Activated gamma-delta T cell (primary cell): ENCODE data around the gene AMBP.

ENCODE experiments used
- DNase-seq: peaks from one replicate; lab custom pipeline; 2025; lab: John Stamatoyannopoulos, UW

AMBP gene

GRCh38 chr9:114075602-114076001, 2.5 kb downstream of the AMBP start:
- DNase-seq = no peak

- DNase-seq = no peak
Measured at GRCh38 chr9:114072184-114073140, 5.6 kb downstream of the AMBP start.

DNA sequence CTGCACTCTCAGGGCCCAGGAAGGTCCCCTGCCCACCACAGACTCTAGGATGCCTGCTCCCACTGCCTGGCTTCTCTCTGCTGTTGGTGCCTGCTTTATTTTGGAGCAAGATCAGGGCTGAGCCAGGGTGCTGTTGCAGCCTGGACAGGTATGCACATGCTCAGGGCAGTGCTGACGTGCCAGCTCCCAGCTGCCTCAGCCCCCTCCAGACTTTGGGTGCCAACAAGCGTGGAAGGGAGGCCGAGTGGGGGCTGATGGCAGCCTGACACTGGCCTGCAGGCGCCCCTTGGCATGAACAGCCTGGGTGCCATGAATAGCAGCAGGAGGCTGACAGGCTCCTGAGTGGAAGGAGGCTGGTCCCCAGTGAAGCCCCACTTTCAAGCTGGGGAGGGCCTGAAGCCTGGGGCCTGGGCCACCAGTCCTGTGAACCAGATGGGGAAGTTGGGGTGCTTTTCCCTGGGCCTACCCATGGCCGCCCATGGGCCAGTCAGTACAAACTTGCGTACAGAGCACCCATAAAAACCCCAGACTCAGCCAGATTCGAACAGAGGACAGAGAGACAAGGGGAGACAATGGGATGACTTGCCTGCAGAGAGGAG, 6.8 kb downstream of the AMBP start:
- no peak for DNase-seq

DNA sequence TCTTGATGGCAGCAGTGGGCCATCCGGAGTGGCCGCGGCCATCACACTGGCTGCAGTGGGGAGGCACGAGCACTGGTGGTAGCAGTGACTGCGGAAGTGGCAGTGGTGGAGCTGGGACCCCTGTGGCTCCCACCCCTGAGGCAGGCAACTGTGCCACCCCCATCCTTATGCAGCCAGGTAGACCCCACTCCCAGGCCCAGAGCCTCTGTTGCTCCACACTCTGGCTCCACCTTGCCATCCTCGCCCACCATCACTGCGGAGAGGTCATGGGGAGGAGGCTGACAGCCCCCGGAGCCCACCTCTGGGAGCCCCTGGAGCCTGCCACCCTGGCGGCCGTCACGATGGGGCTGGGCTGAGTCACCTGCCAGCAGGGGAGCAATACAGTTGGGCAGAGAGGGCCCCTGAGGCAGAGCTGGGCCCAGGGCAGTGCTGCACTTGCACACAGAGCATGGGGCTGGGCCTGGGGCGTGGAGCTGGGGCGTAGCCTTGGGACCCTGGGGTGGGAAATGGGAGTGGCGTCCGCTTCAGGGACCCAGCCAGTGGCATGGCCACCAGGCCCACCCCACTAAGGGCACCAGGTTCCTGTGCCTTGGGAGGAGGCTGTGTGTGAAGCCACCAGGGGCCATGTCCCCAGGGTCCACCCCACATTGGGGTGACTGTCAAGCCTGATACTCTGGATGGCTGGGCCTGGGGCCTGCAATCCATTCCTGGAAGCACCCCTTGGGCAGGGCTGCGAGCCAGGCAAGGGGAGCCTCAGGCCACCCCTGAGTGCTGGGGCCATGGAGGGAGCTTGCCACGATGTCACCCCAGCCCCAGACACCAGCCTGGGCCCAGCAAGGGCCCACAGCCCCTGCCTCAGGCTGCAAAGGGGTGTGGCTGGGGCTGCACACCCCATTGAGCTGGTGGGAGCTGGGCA, 7.7 kb downstream of the AMBP start:
- DNase-seq = no peak

DNA sequence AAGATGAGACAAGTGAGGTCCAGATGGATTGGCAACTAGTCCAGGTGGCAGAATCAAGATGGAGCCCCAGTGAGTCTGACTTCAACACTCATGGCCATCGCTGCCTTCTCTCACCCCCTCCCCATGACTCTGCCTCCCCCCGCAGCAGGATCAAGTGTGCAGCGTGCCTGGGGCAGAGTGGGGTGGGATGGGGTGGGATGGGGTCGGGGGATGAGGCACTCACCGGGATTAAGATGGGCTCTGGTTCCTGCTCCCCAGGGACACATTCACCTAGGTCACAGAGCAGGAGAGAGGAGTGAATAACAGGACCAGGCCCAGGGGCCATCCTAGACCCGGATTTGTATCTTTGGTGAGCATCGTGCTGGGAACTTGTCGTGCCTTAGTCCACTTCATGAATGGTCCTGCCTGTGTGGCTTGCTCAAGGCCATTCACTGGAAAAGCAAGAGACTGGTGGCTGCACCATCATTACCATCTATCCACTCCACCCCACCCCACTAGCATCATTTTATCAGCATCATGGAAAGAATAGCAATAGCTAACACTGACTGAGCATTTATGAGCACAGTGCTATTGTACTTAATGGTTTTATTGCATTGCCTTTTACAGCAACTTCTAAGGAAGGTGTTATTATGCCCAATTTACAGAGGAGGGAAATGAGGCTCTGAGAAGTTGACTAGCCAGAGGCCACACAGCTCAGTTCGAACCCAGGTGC, 8.5 kb downstream of the AMBP start:
- DNase-seq = no peak

- DNase-seq = no peak
Measured at GRCh38 chr9:114065304-114065703, 12.8 kb downstream of the AMBP start.

GRCh38 chr9:114061830-114062474, 16.1 kb downstream of the AMBP start:
- DNase-seq = no peak

- no peak for DNase-seq
Measured at GRCh38 chr9:114061292-114061691, 16.8 kb downstream of the AMBP start.

GRCh38 chr9:114060711-114061110, 17.4 kb downstream of the AMBP start:
- DNase-seq = no peak

- DNase-seq = no peak
Measured at GRCh38 chr9:114060070-114060469, 18.0 kb downstream of the AMBP start.

GRCh38 chr9:114059047-114059803, 18.9 kb downstream of the AMBP start:
- no peak for DNase-seq

- no peak for DNase-seq
Measured at GRCh38 chr9:114058688-114059046, 19.4 kb downstream of the AMBP start.

- no peak for DNase-seq
Measured at GRCh38 chr9:114057161-114057885, 20.8 kb downstream of the AMBP start.

GRCh38 chr9:114056527-114056926, 21.6 kb downstream of the AMBP start:
- no peak for DNase-seq

- no peak for DNase-seq
Measured at GRCh38 chr9:114055894-114056293, 22.2 kb downstream of the AMBP start.

- no peak for DNase-seq
Measured at GRCh38 chr9:114055061-114055460, 23.0 kb downstream of the AMBP start.

- DNase-seq = no peak
Measured at GRCh38 chr9:114054191-114054690, 23.9 kb downstream of the AMBP start.

- DNase-seq = no peak
Measured at GRCh38 chr9:114053246-114054005, 24.7 kb downstream of the AMBP start.

DNA sequence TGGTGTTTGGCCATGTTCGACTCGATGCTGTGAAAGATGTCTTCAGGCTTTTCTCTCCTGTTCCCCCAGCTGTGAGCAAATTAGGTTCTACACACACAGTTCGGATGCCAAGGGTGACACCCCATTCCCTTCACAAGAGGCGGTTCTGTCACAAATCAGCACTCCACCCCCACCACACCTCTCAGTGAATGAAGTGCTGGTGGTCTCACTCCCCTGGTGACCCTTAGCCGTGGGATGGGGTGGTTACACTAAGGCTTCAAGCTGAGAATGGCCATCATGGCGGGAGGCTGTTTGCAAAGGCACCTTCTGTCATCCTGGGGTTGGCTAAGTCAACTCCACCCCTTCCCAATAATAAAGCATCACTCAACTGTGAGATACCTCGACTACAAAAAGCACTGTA, 26.4 kb downstream of the AMBP start:
- DNase-seq = no peak
